Stimulated activated naive B cell treated with anti-CD40 and anti-IgM and Interleukin-4, amounts not matched to agents 10 μg/mL and 1 μg/mL and 100 μg/mL, for 72 hours (primary cell): Measurements from ENCODE around the gene KIF19.

Source experiments
- ATAC-seq, 2 donors: fragments of 150-1000 bp; cut with Tn5 transposase; replicated peaks; 2 replicates each; pipeline ENCODE4 v1.10.0; 2021; ENCODE audit warnings: moderate library complexity in 1 of 2
- DNase-seq: peaks from one replicate; pipeline ENCODE4 v3.0.0; 2021
- H3K27ac Mint-ChIP-seq: one replicate; pipeline ENCODE4 v1.8.0; 2022; ENCODE audit warnings: mild to moderate bottlenecking, mixed read lengths
- H3K27me3 Mint-ChIP-seq, 2 donors: one replicate each; pipeline ENCODE4 v1.8.0; 2022; ENCODE audit warnings: mixed read lengths in 2 of 2
- H3K36me3 Mint-ChIP-seq, 2 donors: one replicate each; pipeline ENCODE4 v1.8.0; 2022; ENCODE audit warnings: mixed read lengths in 2 of 2, mild to moderate bottlenecking in 1 of 2
- H3K4me1 Mint-ChIP-seq, 2 donors: one replicate each; pipeline ENCODE4 v1.8.0; 2022; ENCODE audit warnings: mixed read lengths in 2 of 2, mild to moderate bottlenecking in 1 of 2
- H3K4me3 Mint-ChIP-seq, 2 donors: one replicate each; pipeline ENCODE4 v1.8.0; 2022; ENCODE audit warnings: mild to moderate bottlenecking in 2 of 2, mixed read lengths in 2 of 2, moderate library complexity in 1 of 2
- H3K9me3 Mint-ChIP-seq, 2 donors: one replicate each; pipeline ENCODE4 v1.8.0; 2022; ENCODE audit warnings: mixed read lengths in 2 of 2, mild to moderate bottlenecking in 1 of 2

The KIF19 gene

GRCh38 chr17:74318391-74318790 is 7.6 kb upstream of the KIF19 start:
- Mint-ChIP-seq H3K27me3 (peaks cover 23 to 32% of the 10 kb centered on the region in 2 donors), H3K36me3 (no peaks in the 10 kb centered on the region), H3K4me3 (no peak overlapping the region), H3K9me3 (peaks cover 0 to 1% of the 10 kb centered on the region in 2 donors), H3K27ac (no peak overlapping the region), H3K4me1 (no peaks in the 10 kb centered on the region)
- no peak for DNase-seq
- ATAC-seq = no peak

- peaks cover 0 to 1% of the 10 kb centered on the region in 2 donors for H3K9me3 Mint-ChIP-seq
- no peak for ATAC-seq
- DNase-seq = no peak
- no peak overlapping the region for H3K4me3 Mint-ChIP-seq
- H3K4me1 Mint-ChIP-seq = peaks cover 5% of the 10 kb centered on the region in 2 donors
- no peaks in the 10 kb centered on the region for H3K36me3 Mint-ChIP-seq
- H3K27me3 Mint-ChIP-seq = peaks cover 52 to 71% of the 10 kb centered on the region in 2 donors
- H3K27ac Mint-ChIP-seq = no peak overlapping the region
Observed at GRCh38 chr17:74324521-74324920, 1.5 kb upstream of the KIF19 start.

GRCh38 chr17:74325376-74325742 is 667 bp upstream of the KIF19 start:
- Mint-ChIP-seq H3K27ac (no peak overlapping the region), H3K27me3 (peaks cover 54 to 67% of the 10 kb centered on the region in 2 donors), H3K9me3 (peaks cover 0 to 1% of the 10 kb centered on the region in 2 donors), H3K4me1 (peaks cover 5% of the 10 kb centered on the region in 2 donors), H3K4me3 (peak overlapping the region in 1 of 2 donors; percentile 36), H3K36me3 (no peaks in the 10 kb centered on the region)
- ATAC-seq (peak in 1 of 2 donors; percentile 23), DNase-seq (no peak)

- peak overlapping the region in 1 of 2 donors; percentile 21 for H3K4me3 Mint-ChIP-seq
- H3K36me3 Mint-ChIP-seq = no peaks in the 10 kb centered on the region
- H3K4me1 Mint-ChIP-seq = peaks cover 5% of the 10 kb centered on the region in 2 donors
Observed at GRCh38 chr17:74326506-74326905, 480 bp downstream of the KIF19 start.

GRCh38 chr17:74328487-74328886 is 2.5 kb downstream of the KIF19 start:
- DNase-seq = no peak
- peaks cover 5 to 7% of the 10 kb centered on the region in 2 donors for H3K4me1 Mint-ChIP-seq

More at GRCh38 chr17:74326506-74326905, 480 bp downstream of the KIF19 start:
- peaks cover 0 to 1% of the 10 kb centered on the region in 2 donors for H3K9me3 Mint-ChIP-seq
- no peak overlapping the region for H3K27ac Mint-ChIP-seq
- no peak for DNase-seq
- no peak for ATAC-seq
- peaks cover 57 to 63% of the 10 kb centered on the region in 2 donors for H3K27me3 Mint-ChIP-seq

GRCh38 chr17:74329378-74329777 is 3.4 kb downstream of the KIF19 start:
- Mint-ChIP-seq H3K9me3 (peaks cover 0 to 1% of the 10 kb centered on the region in 2 donors), H3K27me3 (peaks cover 43 to 45% of the 10 kb centered on the region in 2 donors), H3K4me3 (no peak overlapping the region), H3K36me3 (no peaks in the 10 kb centered on the region), H3K27ac (no peak overlapping the region), H3K4me1 (peaks cover 5 to 7% of the 10 kb centered on the region in 2 donors)
- ATAC-seq = no peak
- DNase-seq = no peak

More at GRCh38 chr17:74328487-74328886, 2.5 kb downstream of the KIF19 start:
- H3K9me3 Mint-ChIP-seq = no peaks in the 10 kb centered on the region
- no peak overlapping the region for H3K4me3 Mint-ChIP-seq
- H3K27me3 Mint-ChIP-seq = peaks cover 47 to 51% of the 10 kb centered on the region in 2 donors
- H3K27ac Mint-ChIP-seq = no peak overlapping the region
- H3K36me3 Mint-ChIP-seq = no peaks in the 10 kb centered on the region
- ATAC-seq = no peak

- Mint-ChIP-seq H3K4me3 (no peak overlapping the region), H3K27ac (no peak overlapping the region), H3K36me3 (peaks cover 0 to 3% of the 10 kb centered on the region in 2 donors), H3K9me3 (peaks cover 0 to 4% of the 10 kb centered on the region in 2 donors), H3K27me3 (peaks cover 35% of the 10 kb centered on the region in 2 donors), H3K4me1 (peaks cover 3 to 5% of the 10 kb centered on the region in 2 donors)
- no peak for DNase-seq
- ATAC-seq = no peak
Observed at GRCh38 chr17:74330446-74330845, 4.4 kb downstream of the KIF19 start.

- Mint-ChIP-seq H3K9me3 (peaks cover 0 to 5% of the 10 kb centered on the region in 2 donors), H3K36me3 (peaks cover 0 to 3% of the 10 kb centered on the region in 2 donors), H3K4me1 (peaks cover 0 to 2% of the 10 kb centered on the region in 2 donors), H3K27ac (no peak overlapping the region), H3K27me3 (peaks cover 25 to 31% of the 10 kb centered on the region in 2 donors), H3K4me3 (no peak overlapping the region)
- DNase-seq (no peak), ATAC-seq (no peak)
Observed at GRCh38 chr17:74332017-74332650, 6.1 kb downstream of the KIF19 start.

GRCh38 chr17:74332763-74333283 is 6.8 kb downstream of the KIF19 start:
- no peak for DNase-seq
- H3K27ac Mint-ChIP-seq = no peak overlapping the region
- H3K4me3 Mint-ChIP-seq = no peak overlapping the region
- peaks cover 0 to 3% of the 10 kb centered on the region in 2 donors for H3K36me3 Mint-ChIP-seq
- ATAC-seq = no peak
- H3K27me3 Mint-ChIP-seq = peaks cover 18 to 31% of the 10 kb centered on the region in 2 donors
- peaks cover 0 to 5% of the 10 kb centered on the region in 2 donors for H3K9me3 Mint-ChIP-seq
- peaks cover 0 to 2% of the 10 kb centered on the region in 2 donors for H3K4me1 Mint-ChIP-seq

- Mint-ChIP-seq H3K4me3 (no peak overlapping the region), H3K9me3 (peaks cover 0 to 5% of the 10 kb centered on the region in 2 donors), H3K27ac (no peak overlapping the region), H3K4me1 (peaks cover 0 to 2% of the 10 kb centered on the region in 2 donors), H3K27me3 (peaks cover 14 to 31% of the 10 kb centered on the region in 2 donors), H3K36me3 (peaks cover 0 to 3% of the 10 kb centered on the region in 2 donors)
- ATAC-seq (no peak), DNase-seq (no peak)
Observed at GRCh38 chr17:74334393-74335039, 8.5 kb downstream of the KIF19 start.

GRCh38 chr17:74335529-74336062 is 9.6 kb downstream of the KIF19 start:
- DNase-seq (no peak), ATAC-seq (no peak)
- Mint-ChIP-seq H3K9me3 (peaks cover 0 to 5% of the 10 kb centered on the region in 2 donors), H3K27ac (no peak overlapping the region), H3K4me3 (no peak overlapping the region), H3K36me3 (peaks cover 0 to 3% of the 10 kb centered on the region in 2 donors), H3K4me1 (peaks cover 0 to 2% of the 10 kb centered on the region in 2 donors), H3K27me3 (peaks cover 11 to 30% of the 10 kb centered on the region in 2 donors)

GRCh38 chr17:74336307-74336706 is 10.3 kb downstream of the KIF19 start:
- Mint-ChIP-seq H3K36me3 (peaks cover 0 to 3% of the 10 kb centered on the region in 2 donors), H3K27me3 (peaks cover 8 to 26% of the 10 kb centered on the region in 2 donors), H3K4me3 (no peak overlapping the region), H3K9me3 (peaks cover 0 to 5% of the 10 kb centered on the region in 2 donors), H3K4me1 (peaks cover 0 to 2% of the 10 kb centered on the region in 2 donors), H3K27ac (no peak overlapping the region)
- no peak for DNase-seq
- ATAC-seq = no peak

- ATAC-seq (peak in 1 of 2 donors; percentile 16), DNase-seq (no peak)
- Mint-ChIP-seq H3K4me1 (no peaks in the 10 kb centered on the region), H3K27ac (no peak overlapping the region), H3K4me3 (no peak overlapping the region), H3K36me3 (peaks cover 0 to 3% of the 10 kb centered on the region in 2 donors), H3K27me3 (peaks cover 4 to 20% of the 10 kb centered on the region in 2 donors), H3K9me3 (peaks cover 0 to 5% of the 10 kb centered on the region in 2 donors)
Observed at GRCh38 chr17:74337834-74338500, 11.9 kb downstream of the KIF19 start.
